HL-60 (cell line): ENCODE results near the gene RANBP3.

Source experiments
- DNase-seq, 2 experiments: peaks; one replicate each; pipeline ENCODE4 v3.0.0-alpha.2; 2010 to 2020; ENCODE audit warnings: low read depth in 1 of 2, low spot score in 1 of 2
- H3K27ac ChIP-seq: fragments of 250-450 bp; sonication (Bioruptor Pico); replicated peaks from 2 replicates; pipeline ENCODE4 v1.5.1; 2020; ENCODE audit warnings: mild to moderate bottlenecking, moderate library complexity
- H3K27me3 ChIP-seq: fragments of 250-450 bp; sonication (Bioruptor Pico); 2 replicates; pipeline ENCODE4 v1.5.1; 2021; ENCODE audit warnings: mild to moderate bottlenecking, moderate library complexity; ENCODE audit not compliant: insufficient read depth, poor library complexity, severe bottlenecking
- H3K4me3 ChIP-seq: replicated peaks from 2 replicates; pipeline ENCODE4 v1.5.1; 2011; ENCODE audit warnings: mild to moderate bottlenecking, control low read depth, low read length; ENCODE audit not compliant: insufficient read depth
- CTCF ChIP-seq: IDR thresholded peaks from one replicate; pipeline ENCODE4 v1.5.1; 2011; ENCODE audit warnings: low read length, control low read depth, inconsistent platforms; ENCODE audit not compliant: insufficient read depth
- GABPA ChIP-seq: IDR thresholded peaks from 2 replicates; pipeline ENCODE4 v1.6.1; 2012; ENCODE audit warnings: low read depth
- POLR2AphosphoS5 ChIP-seq: IDR thresholded peaks from 2 replicates; pipeline ENCODE4 v1.6.1; 2012; ENCODE audit warnings: low read depth
- REST ChIP-seq: IDR thresholded peaks from 2 replicates; pipeline ENCODE4 v1.6.1; 2012; ENCODE audit warnings: low read depth; ENCODE audit not compliant: insufficient replicate concordance
- SPI1 ChIP-seq: IDR thresholded peaks from 2 replicates; pipeline ENCODE4 v1.6.1; 2012; ENCODE audit warnings: low read depth, mild to moderate bottlenecking, borderline replicate concordance

Gene RANBP3

DNA sequence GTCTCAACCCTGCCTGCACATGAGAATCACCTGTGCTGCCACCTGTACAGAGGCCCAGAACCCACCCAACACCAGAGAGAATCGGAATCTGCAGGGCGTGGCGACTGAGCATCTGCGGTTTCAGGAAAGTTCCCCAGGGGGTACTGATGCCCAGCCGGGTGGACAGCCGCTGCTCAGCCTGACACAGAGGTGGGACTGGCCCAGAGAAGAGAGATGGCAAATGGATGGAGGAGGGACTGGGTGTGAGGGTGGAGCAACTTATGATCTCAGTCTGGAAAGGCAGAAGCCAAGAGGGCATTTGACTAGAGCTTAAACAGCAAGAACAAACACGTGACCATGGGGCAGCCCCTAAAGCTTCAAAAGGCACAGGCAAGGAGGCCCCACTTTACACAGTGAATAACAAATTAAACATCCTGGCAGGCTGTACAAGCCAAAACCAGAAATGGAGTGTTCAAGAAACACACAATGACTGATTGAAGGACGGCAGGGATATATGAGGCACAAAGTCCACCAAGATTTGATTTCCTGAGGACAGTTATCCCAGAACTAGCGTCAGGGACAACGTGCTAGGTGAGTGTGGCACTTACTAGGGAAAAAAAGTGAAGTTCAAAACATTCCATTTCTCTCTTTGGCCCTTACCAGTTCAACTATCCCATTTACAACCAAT is 3.1 kb downstream of the RANBP3 start:
- H3K4me3 ChIP-seq: no peak overlapping the region
- DNase-seq: no peak
- H3K27me3 ChIP-seq: no peaks in the 10 kb centered on the region
- TF ChIP-seq REST (no peak), POLR2AphosphoS5 (no peak), SPI1 (no peak), CTCF (no peak), GABPA (no peak)
- H3K27ac ChIP-seq: no peak overlapping the region

DNA sequence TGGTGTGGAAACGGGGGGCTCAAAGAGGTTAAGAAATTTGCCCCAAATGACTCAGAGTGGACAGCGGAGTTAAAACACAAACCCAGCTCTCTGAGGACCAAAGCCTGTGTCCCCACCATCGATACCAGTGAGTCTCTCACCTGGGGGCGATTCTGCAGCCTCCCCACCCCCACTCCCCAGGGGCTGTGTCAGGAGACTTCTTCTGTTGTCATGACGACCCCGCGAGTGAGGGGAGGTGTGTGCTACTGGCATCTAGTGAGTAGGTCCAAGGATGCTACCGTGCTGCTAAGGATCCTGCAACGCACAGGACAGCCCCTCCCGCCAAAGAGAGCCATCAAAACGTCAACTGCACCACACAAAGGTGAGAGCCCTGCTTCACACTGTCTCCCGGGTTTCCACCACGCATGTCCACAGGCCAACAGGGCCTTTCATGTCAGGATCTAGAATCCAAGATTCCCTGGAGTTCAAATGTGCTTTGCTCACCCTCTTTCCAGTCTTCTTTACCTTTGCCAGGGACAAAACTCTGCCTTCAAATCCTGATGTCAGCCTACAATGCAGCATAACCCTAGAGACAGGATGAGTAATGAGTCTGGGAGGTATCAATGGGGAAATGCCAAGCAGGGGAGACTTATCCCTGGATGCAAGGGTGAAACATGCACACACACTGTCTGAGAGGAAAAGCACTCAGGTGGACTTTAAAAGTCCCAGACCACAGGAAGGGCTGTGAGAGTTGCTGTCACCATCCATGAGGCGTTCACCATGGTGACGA is 3.9 kb downstream of the RANBP3 start:
- Histone ChIP-seq H3K4me3 (no peak overlapping the region), H3K27me3 (no peaks in the 10 kb centered on the region), H3K27ac (no peak overlapping the region)
- TF ChIP-seq CTCF (no peak), SPI1 (no peak), REST (no peak), GABPA (no peak), POLR2AphosphoS5 (no peak)
- no peak for DNase-seq

DNA sequence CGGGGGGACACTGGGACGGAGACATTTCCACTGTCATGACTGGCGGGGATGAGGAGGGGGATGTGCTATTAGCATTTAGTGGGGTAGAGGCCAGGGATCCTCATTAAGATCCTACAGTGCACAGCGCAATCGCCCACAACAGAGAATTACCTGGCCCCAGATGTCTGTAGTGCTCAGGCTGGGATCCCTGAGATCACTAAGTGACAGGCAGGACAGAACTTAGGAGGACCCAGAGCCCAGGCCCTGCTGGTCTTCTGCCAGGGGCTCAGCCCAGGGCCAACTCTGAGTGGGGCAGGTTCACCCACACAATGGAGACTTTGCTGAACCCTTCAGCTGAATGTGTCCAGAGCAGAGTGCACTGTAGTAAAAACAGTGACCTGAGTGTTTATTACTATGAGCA is 4.6 kb downstream of the RANBP3 start:
- no peak overlapping the region for H3K4me3 ChIP-seq
- TF ChIP-seq SPI1: no peak
- TF ChIP-seq CTCF: no peak
- TF ChIP-seq REST: no peak
- no peak for TF ChIP-seq POLR2AphosphoS5
- no peak for TF ChIP-seq GABPA
- no peak overlapping the region for H3K27ac ChIP-seq
- DNase-seq: no peak
- no peaks in the 10 kb centered on the region for H3K27me3 ChIP-seq
